ENCODE measurements around the gene PUM1.

The PUM1 gene

DNA sequence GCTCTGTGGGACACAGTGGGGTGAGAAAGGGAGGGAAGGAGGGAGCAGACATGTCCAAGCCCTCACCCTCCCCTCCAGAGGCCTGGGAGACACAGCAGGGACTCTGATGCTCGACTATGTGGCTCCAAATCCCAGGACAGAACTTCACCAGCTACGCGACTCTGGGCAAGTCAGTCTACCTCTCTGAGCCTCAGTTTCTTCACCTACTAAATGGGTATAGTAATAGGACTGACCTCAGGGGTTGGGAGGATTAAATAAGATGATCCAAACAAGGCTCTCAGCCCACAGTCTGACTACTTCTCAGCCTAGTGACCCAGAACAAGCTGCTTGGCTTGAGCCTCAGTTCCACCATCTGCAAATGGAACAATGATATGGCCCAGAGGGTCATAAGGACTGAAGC, 176.5 kb downstream of the PUM1 start:
- DNase-seq: no peak

DNA sequence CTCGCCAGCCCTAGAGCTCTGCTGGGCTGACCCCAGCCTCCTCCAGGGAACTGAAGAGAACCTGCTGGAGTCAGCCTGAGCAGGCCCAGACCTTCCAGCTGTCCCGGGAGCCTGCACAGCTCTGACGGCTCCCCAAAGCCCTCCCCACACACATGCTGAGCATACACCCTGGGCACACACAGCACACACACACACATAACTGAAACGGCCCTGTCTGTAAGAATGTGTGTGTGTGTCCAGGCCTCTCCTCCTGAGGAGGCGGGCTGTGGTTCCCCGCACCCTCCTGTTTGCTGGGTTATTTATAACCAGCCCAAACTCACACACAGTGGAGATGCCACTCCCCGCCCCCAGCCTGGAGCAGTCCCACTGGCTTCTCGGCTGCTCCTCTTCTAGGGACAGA, 177.1 kb downstream of the PUM1 start:
- no peak for DNase-seq

DNA sequence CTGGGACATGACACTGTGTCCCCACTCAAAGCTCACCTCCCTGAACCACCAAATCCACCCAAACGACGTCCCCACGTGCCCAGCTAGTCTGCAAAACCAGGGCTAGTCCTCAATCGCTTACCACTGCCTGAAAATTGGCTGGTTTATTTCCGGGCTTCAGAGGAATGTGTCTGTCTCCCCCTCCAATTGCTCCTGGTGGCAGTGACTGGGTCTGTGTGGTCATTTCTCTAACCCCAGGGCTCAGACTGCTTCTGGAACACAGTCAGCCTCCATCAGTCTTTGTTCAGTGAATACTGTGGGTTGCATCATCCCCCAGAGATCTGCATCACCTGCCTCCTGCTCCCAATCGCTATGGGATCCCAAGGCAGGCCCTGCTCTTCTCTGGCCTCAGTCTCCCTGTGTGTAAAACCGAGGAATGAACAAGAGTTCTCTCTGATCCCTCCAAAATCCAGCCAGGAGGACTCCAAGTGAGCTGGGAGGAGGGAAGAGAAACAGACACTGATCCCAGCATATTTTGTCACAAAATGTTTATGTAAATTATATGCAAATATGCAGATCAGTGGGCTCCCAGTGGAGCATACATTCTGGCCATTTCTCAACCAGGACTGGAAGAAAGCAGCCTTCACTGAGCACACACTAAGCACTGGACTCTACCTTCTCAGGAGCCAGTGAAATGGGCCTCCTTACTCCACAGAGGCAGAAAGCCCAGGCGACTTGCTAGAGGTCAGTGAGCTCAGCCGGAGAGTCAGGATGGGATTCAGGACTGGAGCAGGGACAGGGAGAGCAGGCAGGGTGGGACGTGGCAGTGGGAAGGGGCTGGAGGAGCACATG, 177.8 kb downstream of the PUM1 start:
- no peak for DNase-seq

DNA sequence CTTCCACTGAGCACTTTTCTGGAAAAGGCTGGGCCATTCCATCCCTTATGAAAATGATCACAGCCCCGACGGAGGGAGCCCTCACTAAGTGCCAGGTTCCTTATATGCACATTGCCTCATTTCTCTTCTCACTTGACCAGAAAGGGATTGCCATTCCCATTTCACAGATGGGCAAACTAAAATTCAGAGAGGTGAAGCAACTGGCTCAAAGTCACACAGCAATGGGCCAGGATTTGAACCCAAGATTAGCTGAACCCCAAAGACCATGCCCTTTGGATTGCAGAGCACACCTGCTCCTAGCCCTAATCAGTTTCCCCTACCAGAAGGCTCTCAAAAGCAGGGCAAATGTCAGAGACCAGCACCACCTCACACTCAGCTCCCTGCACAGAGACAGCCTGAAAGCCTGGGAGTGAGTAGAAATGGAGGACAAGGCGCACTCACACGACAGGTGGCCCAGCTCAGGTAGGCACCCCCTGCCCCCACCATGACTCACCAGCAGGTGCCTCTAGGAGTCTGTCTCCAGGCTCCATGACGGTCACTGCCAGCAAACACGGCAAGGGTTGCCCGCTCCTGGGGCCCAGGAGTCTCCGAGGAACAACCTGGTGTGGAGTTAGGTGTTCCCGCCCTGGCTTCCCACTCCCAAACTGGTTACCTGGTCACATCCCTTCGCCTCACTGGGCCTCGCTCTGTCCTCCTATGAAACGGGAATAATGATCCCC, 178.6 kb downstream of the PUM1 start:
- no peak for DNase-seq

DNA sequence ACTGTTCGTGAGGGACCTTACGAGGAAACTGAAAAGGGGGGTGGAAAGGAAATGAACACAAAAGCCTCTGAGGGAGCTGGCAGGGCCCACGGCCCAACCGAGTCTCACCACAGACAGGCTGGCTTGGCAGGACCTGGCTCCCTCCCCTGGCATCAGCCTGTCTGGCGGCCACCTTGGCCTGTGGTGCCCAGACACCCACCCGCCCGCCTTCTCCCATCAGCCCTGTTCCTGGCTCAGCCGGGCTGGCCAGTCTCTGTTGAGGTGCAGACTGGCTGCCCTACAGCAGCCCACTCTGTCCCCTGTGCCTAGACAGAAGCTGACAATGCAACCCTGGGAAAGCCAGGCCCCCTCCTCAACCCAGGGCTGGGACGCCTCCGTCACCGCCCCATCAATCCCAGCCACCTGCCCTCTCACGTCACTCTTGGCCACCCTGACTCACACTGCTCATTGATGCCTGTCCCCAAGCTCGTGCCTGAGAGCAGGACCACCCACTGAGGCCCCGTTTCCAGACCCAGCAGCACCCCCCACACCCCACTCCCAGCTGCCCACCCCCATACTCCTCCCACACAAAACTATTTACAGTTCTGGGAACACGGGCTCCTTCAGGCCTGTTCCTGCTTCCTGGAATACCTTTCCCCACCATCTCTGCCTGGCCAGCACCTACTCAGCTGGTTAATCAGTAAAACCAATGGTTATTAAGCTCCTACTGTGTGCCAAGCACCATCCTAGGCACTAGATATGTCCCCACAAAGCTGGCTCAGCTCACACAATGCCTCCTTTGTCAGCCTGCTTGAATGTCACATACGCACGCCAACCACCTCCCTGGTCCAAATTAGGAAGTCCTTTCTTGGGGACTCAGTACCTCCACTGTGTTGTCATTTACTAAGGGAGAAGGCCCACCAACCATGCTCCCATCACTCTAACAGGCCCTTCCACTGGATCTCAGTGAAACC, 179.7 kb downstream of the PUM1 start:
- no peak for DNase-seq

DNA sequence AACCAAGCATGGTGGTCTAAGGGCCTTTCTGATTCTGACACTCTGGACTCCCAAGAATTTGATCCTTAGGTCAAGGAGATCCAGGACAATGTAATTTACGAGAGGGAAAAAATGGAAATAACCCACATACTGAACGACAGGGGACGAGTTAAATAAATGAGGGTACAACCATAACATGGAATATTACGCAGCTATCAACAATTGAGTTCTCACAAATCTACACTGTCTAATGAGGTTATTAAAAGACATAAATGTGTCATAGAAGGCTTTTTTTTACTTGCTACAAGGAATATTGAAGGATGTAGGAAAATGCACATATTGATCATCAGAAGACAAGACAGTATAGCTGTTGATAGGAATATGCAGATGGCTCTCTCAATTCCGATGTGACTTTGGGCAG, 180.8 kb downstream of the PUM1 start:
- DNase-seq: no peak

DNA sequence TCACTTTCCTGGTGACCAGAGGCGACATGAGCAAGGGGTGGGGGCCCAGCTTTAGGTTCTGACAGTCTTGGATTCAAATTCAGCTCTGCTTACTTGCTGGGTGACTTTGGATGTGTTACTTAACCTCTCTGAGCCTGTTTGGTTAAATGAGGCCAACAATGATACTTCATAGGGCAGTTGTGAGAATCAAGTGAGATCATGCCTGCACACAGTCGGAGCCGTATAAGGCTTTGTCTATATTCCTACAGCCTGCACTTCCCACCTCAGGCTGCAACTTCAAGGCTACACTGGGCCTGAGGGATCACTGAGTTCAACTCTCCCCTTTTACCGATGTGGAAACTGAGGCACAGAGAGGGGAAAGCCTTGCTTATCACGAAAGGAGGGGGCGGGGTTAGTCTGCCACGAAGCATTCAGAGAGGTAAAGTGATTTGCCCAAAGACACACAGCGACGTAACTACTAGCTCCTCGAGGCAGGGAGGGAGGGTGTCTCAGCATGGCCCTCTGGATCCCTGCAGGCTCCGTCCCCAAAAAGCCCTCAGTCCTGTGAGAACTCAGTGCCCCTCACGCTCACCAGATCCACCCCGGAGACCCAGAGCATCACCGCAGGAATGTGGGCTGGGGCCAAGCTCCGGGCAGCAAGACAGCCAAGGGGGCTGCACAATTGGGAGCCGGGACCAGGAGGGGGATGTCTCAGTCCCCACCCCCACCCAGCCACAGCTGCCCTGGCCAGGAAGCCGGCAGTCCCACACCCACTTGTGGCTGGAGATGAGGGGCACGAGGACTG, 181.9 kb downstream of the PUM1 start:
- DNase-seq: no peak

DNA sequence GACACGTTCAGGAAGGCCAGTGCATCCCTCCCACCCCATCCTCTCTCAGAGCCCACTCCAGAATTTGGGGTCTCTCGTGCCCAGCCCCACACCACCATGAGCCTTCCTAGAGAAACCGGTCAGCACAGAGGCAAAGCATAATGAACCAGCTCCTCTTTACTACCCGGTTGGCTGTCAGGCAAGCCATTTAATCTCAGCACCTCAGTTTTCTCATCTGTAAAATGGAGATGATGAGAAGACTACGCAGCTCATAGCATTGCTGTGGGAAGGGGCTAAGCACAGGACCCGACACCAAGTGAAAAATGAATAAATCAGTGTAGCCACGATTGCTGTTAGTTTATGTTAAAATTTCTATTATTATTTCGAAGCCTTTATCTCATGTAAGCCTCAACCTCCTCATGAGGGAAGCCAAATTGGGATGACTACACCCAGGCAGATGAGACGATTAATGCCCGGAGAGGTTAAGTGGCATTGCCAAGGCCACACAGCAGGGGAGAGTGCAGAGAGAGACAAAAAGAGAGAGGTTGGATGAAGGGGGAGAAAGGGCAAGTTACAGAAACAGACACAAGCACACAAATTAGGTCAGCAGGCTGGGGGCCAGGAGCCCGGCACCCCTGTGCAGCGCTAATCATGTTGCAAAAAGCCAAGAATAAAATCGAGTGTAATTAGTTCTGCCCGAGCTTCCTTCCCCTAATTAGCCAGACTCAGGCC, 182.7 kb downstream of the PUM1 start:
- DNase-seq: no peak

Measured in 8988T (cell line).